ENCODE data around the gene MYO15B. TPM values are rescaled to one million over a fixed set of nuclear protein-coding genes. Genes with fewer than 3 reads are reported as not detected.
A peak's percentile ranks its signal among the peaks of the same experiment; 100 is the strongest.

Gene MYO15B
- total and polyA plus RNA-seq, 2 experiments from 2014 or later = 21.3 to 101 TPM

DNA sequence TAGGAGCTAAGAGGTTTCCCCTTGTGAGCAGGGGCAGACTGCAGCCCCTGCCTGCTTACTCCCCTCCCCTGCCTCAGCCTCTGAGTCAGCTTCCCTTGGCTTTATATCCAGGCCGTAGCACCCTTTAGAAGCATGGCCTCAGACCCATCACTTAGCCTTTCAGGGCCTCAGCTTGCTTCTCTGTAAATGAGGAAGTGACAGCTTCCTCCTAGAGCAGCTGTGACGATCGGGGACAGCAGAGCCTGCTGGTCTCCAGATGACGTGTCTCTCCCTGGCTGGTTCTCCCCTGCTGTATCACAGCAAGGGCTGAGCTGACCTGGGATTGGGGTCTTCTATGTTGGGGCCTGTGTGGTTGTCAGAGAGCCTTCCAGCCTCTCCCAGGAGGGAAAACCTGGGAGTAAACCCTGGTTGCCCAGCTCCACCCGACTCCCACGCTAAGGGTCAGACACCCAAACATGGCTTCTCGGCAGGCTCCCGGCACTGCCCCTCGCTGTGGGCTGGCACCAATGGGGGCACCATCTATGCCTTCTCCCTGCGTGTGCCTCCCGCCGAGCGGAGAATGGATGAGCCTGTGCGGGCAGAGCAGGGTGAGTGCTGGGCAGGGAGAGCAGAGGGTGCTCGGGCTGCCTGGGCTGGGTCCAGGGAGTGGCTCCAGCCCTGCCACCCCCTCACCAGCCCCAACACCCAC lies 16.3 kb upstream of the MYO15B start:
- TF ChIP-seq, protein P1, sequence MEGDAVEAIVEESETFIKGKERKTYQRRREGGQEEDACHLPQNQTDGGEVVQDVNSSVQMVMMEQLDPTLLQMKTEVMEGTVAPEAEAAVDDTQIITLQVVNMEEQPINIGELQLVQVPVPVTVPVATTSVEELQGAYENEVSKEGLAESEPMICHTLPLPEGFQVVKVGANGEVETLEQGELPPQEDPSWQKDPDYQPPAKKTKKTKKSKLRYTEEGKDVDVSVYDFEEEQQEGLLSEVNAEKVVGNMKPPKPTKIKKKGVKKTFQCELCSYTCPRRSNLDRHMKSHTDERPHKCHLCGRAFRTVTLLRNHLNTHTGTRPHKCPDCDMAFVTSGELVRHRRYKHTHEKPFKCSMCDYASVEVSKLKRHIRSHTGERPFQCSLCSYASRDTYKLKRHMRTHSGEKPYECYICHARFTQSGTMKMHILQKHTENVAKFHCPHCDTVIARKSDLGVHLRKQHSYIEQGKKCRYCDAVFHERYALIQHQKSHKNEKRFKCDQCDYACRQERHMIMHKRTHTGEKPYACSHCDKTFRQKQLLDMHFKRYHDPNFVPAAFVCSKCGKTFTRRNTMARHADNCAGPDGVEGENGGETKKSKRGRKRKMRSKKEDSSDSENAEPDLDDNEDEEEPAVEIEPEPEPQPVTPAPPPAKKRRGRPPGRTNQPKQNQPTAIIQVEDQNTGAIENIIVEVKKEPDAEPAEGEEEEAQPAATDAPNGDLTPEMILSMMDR (IDR thresholded peaks at IDR 0.05; ENCODE audit: low read depth, low read length) = no peak
- no peaks in the 10 kb centered on the region for H3K4me1 ChIP-seq (ENCODE audit: low read depth)
- H3K27ac ChIP-seq = peak overlapping the region; percentile 43
- no peak overlapping the region for H3K4me3 ChIP-seq
- peak in 1 of 2 donors; percentile 21 for DNase-seq (ENCODE audit: low read depth in 1 of 2, low spot score in 1 of 2)
- no peaks in the 10 kb centered on the region for H3K36me3 ChIP-seq
- H3K9me3 ChIP-seq (ENCODE audit: low read depth) = no peaks in the 10 kb centered on the region
- no peaks in the 10 kb centered on the region for H3K27me3 ChIP-seq

DNA sequence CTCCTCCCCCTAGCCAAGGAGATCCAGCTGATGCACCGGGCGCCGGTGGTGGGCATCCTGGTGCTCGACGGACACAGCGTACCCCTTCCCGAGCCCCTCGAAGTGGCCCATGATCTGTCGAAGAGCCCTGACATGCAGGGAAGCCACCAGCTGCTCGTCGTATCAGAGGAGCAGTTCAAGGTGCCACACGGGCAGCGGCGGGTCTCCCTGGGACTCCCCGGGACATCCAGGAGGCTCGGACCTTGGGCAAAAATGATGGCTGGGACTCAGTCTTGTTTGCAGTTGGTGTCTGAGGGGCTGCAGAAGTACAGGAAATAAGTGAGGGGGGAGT lies 15.8 kb upstream of the MYO15B start:
- no peaks in the 10 kb centered on the region for H3K9me3 ChIP-seq (ENCODE audit: low read depth)
- no peak for DNase-seq (ENCODE audit: low read depth in 1 of 2, low spot score in 1 of 2)
- H3K36me3 ChIP-seq = no peaks in the 10 kb centered on the region
- H3K4me1 ChIP-seq (ENCODE audit: low read depth) = no peaks in the 10 kb centered on the region
- no peaks in the 10 kb centered on the region for H3K27me3 ChIP-seq
- TF ChIP-seq, protein P1 (IDR thresholded peaks at IDR 0.05; ENCODE audit: low read depth, low read length) = no peak
- no peak overlapping the region for H3K4me3 ChIP-seq
- H3K27ac ChIP-seq = no peak overlapping the region

DNA sequence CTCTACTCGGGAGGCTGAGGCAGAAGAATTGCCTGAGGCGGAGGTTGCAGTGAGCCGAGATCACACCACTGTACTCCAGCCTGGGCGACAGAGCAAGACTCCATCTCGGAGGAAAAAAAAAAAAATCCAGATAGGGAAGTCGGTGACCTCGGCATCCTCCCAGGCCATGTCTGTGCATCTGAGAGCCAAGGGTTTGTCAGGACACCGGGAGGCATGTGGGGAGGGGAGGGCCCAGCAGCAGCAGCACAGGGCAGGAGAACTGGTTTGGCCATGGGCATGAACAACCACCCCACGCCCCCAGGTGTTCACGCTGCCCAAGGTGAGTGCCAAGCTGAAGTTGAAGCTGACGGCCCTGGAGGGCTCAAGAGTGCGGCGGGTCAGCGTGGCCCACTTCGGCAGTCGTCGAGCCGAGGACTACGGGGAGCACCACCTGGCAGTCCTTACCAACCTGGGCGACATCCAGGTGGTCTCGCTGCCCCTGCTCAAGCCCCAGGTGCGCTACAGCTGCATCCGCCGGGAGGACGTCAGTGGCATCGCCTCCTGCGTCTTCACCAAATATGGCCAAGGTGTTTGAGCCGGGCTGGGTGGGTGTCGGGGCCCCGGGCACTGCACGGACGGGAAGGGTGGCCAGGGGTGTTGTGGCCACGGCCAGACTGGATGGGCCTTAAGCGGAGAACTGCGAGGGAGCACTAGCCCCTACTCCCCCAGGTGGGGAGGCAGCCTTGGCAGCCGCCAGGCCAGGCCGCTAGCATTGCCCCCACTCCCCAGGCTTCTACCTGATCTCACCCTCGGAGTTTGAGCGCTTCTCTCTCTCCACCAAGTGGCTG lies 14.7 kb upstream of the MYO15B start:
- Histone ChIP-seq H3K27ac (no peak overlapping the region), H3K4me3 (no peak overlapping the region), H3K36me3 (no peaks in the 10 kb centered on the region), H3K4me1 (ENCODE audit: low read depth) (no peaks in the 10 kb centered on the region), H3K9me3 (ENCODE audit: low read depth) (no peaks in the 10 kb centered on the region), H3K27me3 (no peaks in the 10 kb centered on the region)
- no peak for DNase-seq (ENCODE audit: low read depth in 1 of 2, low spot score in 1 of 2)
- TF ChIP-seq, protein P1 (IDR thresholded peaks at IDR 0.05; ENCODE audit: low read depth, low read length) = no peak

DNA sequence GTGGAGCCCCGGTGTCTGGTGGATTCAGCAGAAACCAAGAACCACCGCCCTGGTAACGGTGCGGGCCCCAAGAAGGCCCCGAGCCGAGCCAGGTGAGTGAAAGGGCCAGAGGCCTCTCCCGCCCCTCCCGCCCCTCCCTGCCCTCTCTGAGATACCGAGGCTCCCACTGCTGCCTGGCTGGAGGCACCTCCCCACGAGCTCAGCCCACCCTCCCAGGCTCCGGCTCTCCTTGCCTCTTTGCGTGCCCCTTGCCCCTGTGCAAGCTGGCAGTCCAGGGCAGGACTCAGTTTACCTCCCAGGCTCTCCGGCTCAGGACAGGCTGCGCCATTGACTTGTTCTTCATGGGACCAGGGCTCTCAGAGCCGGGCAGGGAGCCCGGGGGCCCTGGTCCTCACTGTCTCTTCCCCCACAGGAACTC lies 14.1 kb upstream of the MYO15B start:
- Histone ChIP-seq H3K4me1 (ENCODE audit: low read depth) (peaks cover 4% of the 10 kb centered on the region), H3K9me3 (ENCODE audit: low read depth) (no peaks in the 10 kb centered on the region), H3K36me3 (no peaks in the 10 kb centered on the region), H3K27me3 (no peaks in the 10 kb centered on the region), H3K4me3 (no peak overlapping the region), H3K27ac (no peak overlapping the region)
- DNase-seq (ENCODE audit: low read depth in 1 of 2, low spot score in 1 of 2) = no peak
- TF ChIP-seq, protein P1 (IDR thresholded peaks at IDR 0.05; ENCODE audit: low read depth, low read length) = no peak

DNA sequence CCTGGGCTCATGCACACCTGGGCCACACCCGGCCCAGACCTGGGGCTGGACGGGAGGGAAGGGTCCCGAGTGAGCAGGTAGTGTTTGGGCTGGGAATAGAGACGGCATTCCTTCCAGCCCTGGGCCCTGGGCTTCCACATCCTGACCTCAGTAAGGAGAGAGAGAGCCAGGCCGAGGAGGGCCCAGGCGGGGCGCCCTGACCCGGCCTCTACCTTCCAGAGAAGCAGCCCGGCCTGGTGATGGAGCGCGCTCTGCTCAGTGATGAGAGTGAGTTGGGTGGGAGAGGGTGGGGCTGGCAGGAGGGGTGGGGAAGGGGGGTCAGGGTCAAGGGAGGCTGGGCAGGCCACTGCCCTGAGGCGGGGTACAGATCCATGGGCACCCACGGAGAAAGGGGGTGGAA lies 13.6 kb upstream of the MYO15B start:
- Histone ChIP-seq H3K36me3 (no peaks in the 10 kb centered on the region), H3K9me3 (ENCODE audit: low read depth) (no peaks in the 10 kb centered on the region), H3K27me3 (no peaks in the 10 kb centered on the region), H3K27ac (no peak overlapping the region), H3K4me3 (no peak overlapping the region), H3K4me1 (ENCODE audit: low read depth) (peaks cover 7% of the 10 kb centered on the region)
- DNase-seq (ENCODE audit: low read depth in 1 of 2, low spot score in 1 of 2) = no peak
- TF ChIP-seq, protein P1 (IDR thresholded peaks at IDR 0.05; ENCODE audit: low read depth, low read length) = no peak
